Measurements from ENCODE around the gene RNF8. TPM values are rescaled to one million over a fixed set of nuclear protein-coding genes. Genes with fewer than 3 reads are reported as not detected.

The RNF8 gene
- total RNA-seq, 2 donors from 2014 or later = 38.2 to 51.1 TPM

GRCh38 chr6:37338745-37339255 lies 15.0 kb upstream of the RNF8 start:
- no peaks in the 10 kb centered on the region for H3K36me3 Mint-ChIP-seq (ENCODE audit: low read depth)
- DNase-seq = no peak
- Histone ChIP-seq H3K4me1 (ENCODE audit: control insufficient read depth, insufficient read depth, low read length) (no peaks in the 10 kb centered on the region), H3K9me3 (ENCODE audit: control insufficient read depth, low read length) (no peaks in the 10 kb centered on the region), H3K9ac (ENCODE audit: extremely low read depth, low read length, poor library complexity, severe bottlenecking) (no peak overlapping the region), H3K4me3 (ENCODE audit: low read length) (no peak overlapping the region), H3K36me3 (ENCODE audit: control insufficient read depth, insufficient read depth, low read length) (peaks cover 4% of the 10 kb centered on the region), H3K27me3 (ENCODE audit: control insufficient read depth, insufficient read depth, low read length, poor library complexity, severe bottlenecking) (no peaks in the 10 kb centered on the region), H3K27ac (ENCODE audit: low read depth, low read length) (no peak overlapping the region)
- H3K27me3 Mint-ChIP-seq (ENCODE audit: insufficient read depth) = peaks cover 2% of the 10 kb centered on the region
- 97% methylated on average over 5 of the region's 5 CpGs for WGBS, 2 experiments (ENCODE audit: insufficient coverage in 1 of 2, insufficient read length in 1 of 2)
- H3K9me3 Mint-ChIP-seq = no peaks in the 10 kb centered on the region
- TF ChIP-seq CTCF (conservative IDR thresholded peaks at IDR 0.05) = no peak
- H3K4me3 Mint-ChIP-seq = no peak overlapping the region
- no peak overlapping the region for H3K27ac Mint-ChIP-seq
- peaks cover 1% of the 10 kb centered on the region for H3K4me1 Mint-ChIP-seq

- H3K9ac ChIP-seq (ENCODE audit: extremely low read depth, low read length, poor library complexity, severe bottlenecking) = no peak overlapping the region
- H3K9me3 Mint-ChIP-seq = no peaks in the 10 kb centered on the region
- peaks cover 1% of the 10 kb centered on the region for H3K4me1 Mint-ChIP-seq
- no peak overlapping the region for H3K4me3 Mint-ChIP-seq
- H3K4me3 ChIP-seq (ENCODE audit: low read length) = no peak overlapping the region
- no peak overlapping the region for H3K27ac Mint-ChIP-seq
- TF ChIP-seq CTCF (conservative IDR thresholded peaks at IDR 0.05) = no peak
- no peaks in the 10 kb centered on the region for H3K27me3 ChIP-seq (ENCODE audit: control insufficient read depth, insufficient read depth, low read length, poor library complexity, severe bottlenecking)
- no peaks in the 10 kb centered on the region for H3K4me1 ChIP-seq (ENCODE audit: control insufficient read depth, insufficient read depth, low read length)
- H3K9me3 ChIP-seq (ENCODE audit: control insufficient read depth, low read length) = no peaks in the 10 kb centered on the region
- no peaks in the 10 kb centered on the region for H3K36me3 ChIP-seq (ENCODE audit: control insufficient read depth, insufficient read depth, low read length)
- H3K36me3 Mint-ChIP-seq (ENCODE audit: low read depth) = no peaks in the 10 kb centered on the region
- WGBS, 2 experiments (ENCODE audit: insufficient coverage in 1 of 2, insufficient read length in 1 of 2) = 90 to 96% methylated on average over 2 to 5 of the region's 5 CpGs
- DNase-seq = no peak
- H3K27me3 Mint-ChIP-seq (ENCODE audit: insufficient read depth) = peaks cover 7% of the 10 kb centered on the region
- H3K27ac ChIP-seq (ENCODE audit: low read depth, low read length) = no peak overlapping the region
Observed at GRCh38 chr6:37339741-37340638, 13.8 kb upstream of the RNF8 start.

DNA sequence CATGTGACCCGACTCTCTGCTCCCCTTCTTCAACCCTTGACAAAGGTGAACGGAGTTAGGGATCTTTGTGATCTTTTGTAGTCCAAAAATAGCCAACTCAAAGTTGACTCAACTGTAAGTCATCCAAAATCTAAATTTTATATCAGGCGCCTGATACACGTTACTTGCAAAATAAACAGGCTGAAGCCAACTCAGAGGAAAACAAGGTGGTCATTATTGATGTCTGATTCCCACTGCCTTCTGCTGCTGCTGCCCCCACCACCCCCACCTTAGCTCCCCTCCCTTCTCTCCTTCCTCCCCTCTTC lies 13.2 kb upstream of the RNF8 start:
- Histone ChIP-seq H3K4me3 (ENCODE audit: low read length) (no peak overlapping the region), H3K27me3 (ENCODE audit: control insufficient read depth, insufficient read depth, low read length, poor library complexity, severe bottlenecking) (no peaks in the 10 kb centered on the region), H3K36me3 (ENCODE audit: control insufficient read depth, insufficient read depth, low read length) (no peaks in the 10 kb centered on the region), H3K27ac (ENCODE audit: low read depth, low read length) (no peak overlapping the region), H3K9ac (ENCODE audit: extremely low read depth, low read length, poor library complexity, severe bottlenecking) (no peak overlapping the region), H3K9me3 (ENCODE audit: control insufficient read depth, low read length) (no peaks in the 10 kb centered on the region), H3K4me1 (ENCODE audit: control insufficient read depth, insufficient read depth, low read length) (no peaks in the 10 kb centered on the region)
- Mint-ChIP-seq H3K27me3 (ENCODE audit: insufficient read depth) (peaks cover 7% of the 10 kb centered on the region), H3K9me3 (no peaks in the 10 kb centered on the region), H3K36me3 (ENCODE audit: low read depth) (no peaks in the 10 kb centered on the region), H3K4me1 (peaks cover 1% of the 10 kb centered on the region), H3K27ac (no peak overlapping the region), H3K4me3 (no peak overlapping the region)
- DNase-seq = no peak
- WGBS, 2 experiments (ENCODE audit: insufficient coverage in 1 of 2, insufficient read length in 1 of 2) = 89 to 100% methylated on average over 2 to 4 of the region's 4 CpGs
- no peak for TF ChIP-seq CTCF (conservative IDR thresholded peaks at IDR 0.05)
